Measurements from ENCODE around the gene LCK.

The LCK gene

GRCh38 chr1:32316903-32317277, 65.8 kb downstream of the LCK start:
- in situ Hi-C loops (cut with MboI; ENCODE audit: low sequenced_read_pairs): no loop called here

GRCh38 chr1:32318127-32318869, 67.2 kb downstream of the LCK start:
- in situ Hi-C loops (cut with MboI; ENCODE audit: low sequenced_read_pairs): no loop called here

- in situ Hi-C loops (cut with MboI; ENCODE audit: low sequenced_read_pairs): no loop called here
Measured at GRCh38 chr1:32321712-32322291, 70.7 kb downstream of the LCK start.

- in situ Hi-C loops (cut with MboI; ENCODE audit: low sequenced_read_pairs): no loop called here
Measured at GRCh38 chr1:32327204-32327603, 76.1 kb downstream of the LCK start.

- in situ Hi-C loops (cut with MboI; ENCODE audit: low sequenced_read_pairs): no loop called here
Measured at GRCh38 chr1:32329931-32330466, 78.9 kb downstream of the LCK start.

GRCh38 chr1:32330558-32331151, 79.6 kb downstream of the LCK start:
- in situ Hi-C loops (cut with MboI; ENCODE audit: low sequenced_read_pairs): no loop called here

GRCh38 chr1:32331549-32331948, 80.5 kb downstream of the LCK start:
- in situ Hi-C loops (cut with MboI; ENCODE audit: low sequenced_read_pairs): no loop called here

- in situ Hi-C loops (cut with MboI; ENCODE audit: low sequenced_read_pairs): no loop called here
Measured at GRCh38 chr1:32332290-32333079, 81.4 kb downstream of the LCK start.

GRCh38 chr1:32333251-32333963, 82.3 kb downstream of the LCK start:
- in situ Hi-C loops (cut with MboI; ENCODE audit: low sequenced_read_pairs): no loop called here

GRCh38 chr1:32334274-32334861, 83.3 kb downstream of the LCK start:
- in situ Hi-C loops (cut with MboI; ENCODE audit: low sequenced_read_pairs): no loop called here

GRCh38 chr1:32334864-32335534, 83.9 kb downstream of the LCK start:
- in situ Hi-C loops (cut with MboI; ENCODE audit: low sequenced_read_pairs): no loop called here

- in situ Hi-C loops (cut with MboI; ENCODE audit: low sequenced_read_pairs): no loop called here
Measured at GRCh38 chr1:32335535-32335789, 84.4 kb downstream of the LCK start.

Measured in HL-60/S4 treated with phorbol 12-myristate 13-acetate at 8.2 ng/mL for 4 days and 3 days (cell line).